ENCODE data around the gene ERGIC1. TPM values are rescaled to one million over a fixed set of nuclear protein-coding genes. Genes with fewer than 3 reads are reported as not detected.
A peak's percentile ranks its signal among the peaks of the same experiment; 100 is the strongest.

The ERGIC1 gene
- total RNA-seq, 1 donor from 2014 or later, result 131 TPM

GRCh38 chr5:172902497-172903472, 68.7 kb downstream of the ERGIC1 start:
- H3K36me3 Mint-ChIP-seq (ENCODE audit: low read depth, unreplicated experiment), result peaks cover 13% of the 10 kb centered on the region
- peak; percentile 26 for FAIRE-seq
- H3K79me2 ChIP-seq (ENCODE audit: insufficient read depth, low read length), result peaks cover 10% of the 10 kb centered on the region
- H3K4me1 ChIP-seq (ENCODE audit: insufficient read depth, low read length), result peaks cover 88% of the 10 kb centered on the region
- peak overlapping the region; percentile 100 for H3K27ac ChIP-seq (ENCODE audit: low read depth, low read length)
- peak overlapping the region; percentile 92 for H3K27ac Mint-ChIP-seq (ENCODE audit: unreplicated experiment)
- peaks cover 55% of the 10 kb centered on the region for H3K4me1 Mint-ChIP-seq (ENCODE audit: low read depth, unreplicated experiment)
- H3K4me3 Mint-ChIP-seq (ENCODE audit: unreplicated experiment), result no peak overlapping the region
- peak; percentile 99 for DNase-seq (ENCODE audit: low read depth)
- no peak overlapping the region for H3K4me3 ChIP-seq (ENCODE audit: insufficient read depth, low read depth, low read length)
- H3K4me2 ChIP-seq (ENCODE audit: low read length), result peak overlapping the region; percentile 60
- H3K27me3 Mint-ChIP-seq (ENCODE audit: low read depth, unreplicated experiment), result no peaks in the 10 kb centered on the region
- H4K20me1 ChIP-seq (ENCODE audit: insufficient read depth, low read length), result no peaks in the 10 kb centered on the region
- H2AFZ ChIP-seq (ENCODE audit: low read depth, low read length), result no peak overlapping the region
- TF ChIP-seq, protein P1, sequence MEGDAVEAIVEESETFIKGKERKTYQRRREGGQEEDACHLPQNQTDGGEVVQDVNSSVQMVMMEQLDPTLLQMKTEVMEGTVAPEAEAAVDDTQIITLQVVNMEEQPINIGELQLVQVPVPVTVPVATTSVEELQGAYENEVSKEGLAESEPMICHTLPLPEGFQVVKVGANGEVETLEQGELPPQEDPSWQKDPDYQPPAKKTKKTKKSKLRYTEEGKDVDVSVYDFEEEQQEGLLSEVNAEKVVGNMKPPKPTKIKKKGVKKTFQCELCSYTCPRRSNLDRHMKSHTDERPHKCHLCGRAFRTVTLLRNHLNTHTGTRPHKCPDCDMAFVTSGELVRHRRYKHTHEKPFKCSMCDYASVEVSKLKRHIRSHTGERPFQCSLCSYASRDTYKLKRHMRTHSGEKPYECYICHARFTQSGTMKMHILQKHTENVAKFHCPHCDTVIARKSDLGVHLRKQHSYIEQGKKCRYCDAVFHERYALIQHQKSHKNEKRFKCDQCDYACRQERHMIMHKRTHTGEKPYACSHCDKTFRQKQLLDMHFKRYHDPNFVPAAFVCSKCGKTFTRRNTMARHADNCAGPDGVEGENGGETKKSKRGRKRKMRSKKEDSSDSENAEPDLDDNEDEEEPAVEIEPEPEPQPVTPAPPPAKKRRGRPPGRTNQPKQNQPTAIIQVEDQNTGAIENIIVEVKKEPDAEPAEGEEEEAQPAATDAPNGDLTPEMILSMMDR (IDR thresholded peaks at IDR 0.05; ENCODE audit: insufficient read depth, low read depth, low read length), result peak; percentile 32
- no peak for TF ChIP-seq EZH2 (IDR thresholded peaks at IDR 0.05; ENCODE audit: insufficient read depth, low read length)
- H3K9me3 Mint-ChIP-seq (ENCODE audit: unreplicated experiment), result no peaks in the 10 kb centered on the region
- H3K36me3 ChIP-seq (ENCODE audit: insufficient read depth, low read length), result no peaks in the 10 kb centered on the region
- no peaks in the 10 kb centered on the region for H3K27me3 ChIP-seq (ENCODE audit: insufficient read depth, low read length)
- no peaks in the 10 kb centered on the region for H3K9me3 ChIP-seq (ENCODE audit: insufficient read depth, low read depth, low read length)
- H3K9ac ChIP-seq (ENCODE audit: low read length), result peak overlapping the region; percentile 90

DNA sequence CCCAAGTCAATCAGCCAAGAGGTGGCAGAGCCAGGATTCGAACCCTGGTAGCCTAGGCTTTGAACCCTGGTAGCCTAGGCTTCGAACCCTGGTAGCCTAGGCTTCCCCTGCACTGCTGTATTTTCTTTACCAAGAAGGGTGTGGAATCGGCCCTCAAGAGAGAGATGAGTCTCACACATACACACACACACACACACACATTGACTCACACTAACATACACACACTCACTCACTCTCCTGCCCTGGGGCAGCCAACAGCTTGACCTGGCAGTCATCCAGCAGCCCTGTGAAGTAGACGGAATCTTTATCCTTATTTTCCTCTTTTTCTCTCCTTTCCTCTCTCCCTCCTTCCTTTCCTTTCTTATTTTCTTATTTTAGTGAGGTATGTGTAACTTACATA, 69.7 kb downstream of the ERGIC1 start:
- H3K79me2 ChIP-seq (ENCODE audit: insufficient read depth, low read length), result peaks cover 14% of the 10 kb centered on the region
- H3K36me3 Mint-ChIP-seq (ENCODE audit: low read depth, unreplicated experiment), result peaks cover 15% of the 10 kb centered on the region
- peaks cover 48% of the 10 kb centered on the region for H3K4me1 Mint-ChIP-seq (ENCODE audit: low read depth, unreplicated experiment)
- FAIRE-seq, result peak; percentile 39
- no peak overlapping the region for H3K4me3 ChIP-seq (ENCODE audit: insufficient read depth, low read depth, low read length)
- no peak for TF ChIP-seq EZH2 (IDR thresholded peaks at IDR 0.05; ENCODE audit: insufficient read depth, low read length)
- TF ChIP-seq, protein P1 (IDR thresholded peaks at IDR 0.05; ENCODE audit: insufficient read depth, low read depth, low read length), result no peak
- no peaks in the 10 kb centered on the region for H3K27me3 ChIP-seq (ENCODE audit: insufficient read depth, low read length)
- peak overlapping the region; percentile 100 for H3K27ac ChIP-seq (ENCODE audit: low read depth, low read length)
- no peak overlapping the region for H2AFZ ChIP-seq (ENCODE audit: low read depth, low read length)
- H3K9me3 Mint-ChIP-seq (ENCODE audit: unreplicated experiment), result no peaks in the 10 kb centered on the region
- H3K27ac Mint-ChIP-seq (ENCODE audit: unreplicated experiment), result peak overlapping the region; percentile 90
- peaks cover 80% of the 10 kb centered on the region for H3K4me1 ChIP-seq (ENCODE audit: insufficient read depth, low read length)
- no peaks in the 10 kb centered on the region for H3K27me3 Mint-ChIP-seq (ENCODE audit: low read depth, unreplicated experiment)
- peak; percentile 96 for DNase-seq (ENCODE audit: low read depth)
- H3K4me2 ChIP-seq (ENCODE audit: low read length), result peak overlapping the region; percentile 60
- H3K9ac ChIP-seq (ENCODE audit: low read length), result peak overlapping the region; percentile 90
- H4K20me1 ChIP-seq (ENCODE audit: insufficient read depth, low read length), result no peaks in the 10 kb centered on the region
- no peaks in the 10 kb centered on the region for H3K9me3 ChIP-seq (ENCODE audit: insufficient read depth, low read depth, low read length)
- no peaks in the 10 kb centered on the region for H3K36me3 ChIP-seq (ENCODE audit: insufficient read depth, low read length)
- H3K4me3 Mint-ChIP-seq (ENCODE audit: unreplicated experiment), result peak overlapping the region; percentile 31

- H3K36me3 ChIP-seq (ENCODE audit: insufficient read depth, low read length), result no peaks in the 10 kb centered on the region
- H2AFZ ChIP-seq (ENCODE audit: low read depth, low read length), result no peak overlapping the region
- H3K9me3 ChIP-seq (ENCODE audit: insufficient read depth, low read depth, low read length), result no peaks in the 10 kb centered on the region
- H3K79me2 ChIP-seq (ENCODE audit: insufficient read depth, low read length), result peaks cover 14% of the 10 kb centered on the region
- Mint-ChIP-seq H3K9me3 (ENCODE audit: unreplicated experiment) (no peaks in the 10 kb centered on the region), H3K27ac (ENCODE audit: unreplicated experiment) (peak overlapping the region; percentile 90), H3K27me3 (ENCODE audit: low read depth, unreplicated experiment) (no peaks in the 10 kb centered on the region), H3K4me3 (ENCODE audit: unreplicated experiment) (no peak overlapping the region), H3K4me1 (ENCODE audit: low read depth, unreplicated experiment) (peaks cover 45% of the 10 kb centered on the region), H3K36me3 (ENCODE audit: low read depth, unreplicated experiment) (peaks cover 15% of the 10 kb centered on the region)
- peaks cover 77% of the 10 kb centered on the region for H3K4me1 ChIP-seq (ENCODE audit: insufficient read depth, low read length)
- peak overlapping the region; percentile 60 for H3K4me2 ChIP-seq (ENCODE audit: low read length)
- H3K27me3 ChIP-seq (ENCODE audit: insufficient read depth, low read length), result no peaks in the 10 kb centered on the region
- H3K9ac ChIP-seq (ENCODE audit: low read length), result peak overlapping the region; percentile 90
- no peak for DNase-seq (ENCODE audit: low read depth)
- TF ChIP-seq, protein P1 (IDR thresholded peaks at IDR 0.05; ENCODE audit: insufficient read depth, low read depth, low read length), result no peak
- no peak for TF ChIP-seq EZH2 (IDR thresholded peaks at IDR 0.05; ENCODE audit: insufficient read depth, low read length)
- H4K20me1 ChIP-seq (ENCODE audit: insufficient read depth, low read length), result no peaks in the 10 kb centered on the region
- FAIRE-seq, result no peak
- H3K4me3 ChIP-seq (ENCODE audit: insufficient read depth, low read depth, low read length), result no peak overlapping the region
- peak overlapping the region; percentile 100 for H3K27ac ChIP-seq (ENCODE audit: low read depth, low read length)
Observed at GRCh38 chr5:172904312-172904642, 70.2 kb downstream of the ERGIC1 start.

Data from astrocyte (in vitro differentiated cells and primary cell).